K562 (cell line): ENCODE measurements around the gene ACSBG1. TPM values are rescaled to one million over a fixed set of nuclear protein-coding genes. Genes with fewer than 3 reads are reported as not detected.

Source experiments
- RAD51 ChIP-seq: fragments of 450-650 bp; IDR thresholded peaks from 2 replicates; pipeline ENCODE4 v1.7.1; 2016; ENCODE audit warnings: low read depth, mild to moderate bottlenecking, borderline replicate concordance
- SREBF2 ChIP-seq: sonication (generic); formaldehyde crosslinking; IDR thresholded peaks from 2 replicates; pipeline ENCODE4 v1.4.0; 2020; ENCODE audit warnings: mild to moderate bottlenecking, missing genetic modification reagents
- ZBTB7A ChIP-seq: IDR thresholded peaks from 2 replicates; pipeline ENCODE4 v1.6.1; 2011; ENCODE audit warnings: low read depth, mild to moderate bottlenecking, low read length, moderate library complexity, borderline replicate concordance; ENCODE audit not compliant: control insufficient read depth
- ZNF398 ChIP-seq: fragments of 250-450 bp; sonication (Bioruptor Pico); IDR thresholded peaks from 2 replicates; pipeline ENCODE4 v1.8.0; 2021; ENCODE audit warnings: moderate library complexity, mild to moderate bottlenecking, inconsistent platforms
- polyA plus RNA-seq, 8 experiments: library from polyadenylated mRNA; depleted of rRNA in 4 of 8; stranded (reverse) in 5 of 8; unstranded in 3 of 8; fragments of >200 nt; fragmentation: Nextera tagmentation in 2 of 8; fragmentation: Illumina TruSeq in 1 of 8; extraction: Ambion mirVana in 2 of 8; extraction: Trizol in 1 of 8; gene quantifications; 2 replicates each; pipeline versions ENCODE4 v1.2.1 to v1.2.3, GENCODE V29; 2011 to 2014; ENCODE audit warnings: inconsistent platforms in 1 of 8, missing spikeins in 1 of 8
- total RNA-seq, 7 experiments: library from RNA; depleted of rRNA in 6 of 7; stranded (reverse); fragments of >200 nt in 6 of 7; fragmentation: Illumina TruSeq in 2 of 7; extraction: Trizol in 2 of 7; gene quantifications; 2 replicates each; pipeline versions ENCODE4 v1.2.1 to v1.2.3, GENCODE V29; 2011 to 2021; ENCODE audit warnings: low replicate concordance in 1 of 7
- TF ChIP-seq, protein P1 (sequence below): sonication (generic); formaldehyde crosslinking; IDR thresholded peaks from 2 replicates; pipeline ENCODE4 v1.8.1; 2023; ENCODE audit warnings: mild to moderate bottlenecking, missing genetic modification reagents
- TF ChIP-seq, protein P2 (sequence below), 2 experiments: fragments of 450-650 bp in 1 of 2; sonication (generic) in 1 of 2; formaldehyde crosslinking in 1 of 2; IDR thresholded peaks; 2 replicates each; pipeline versions ENCODE4 v1.7.1 to v1.9.0; 2016 to 2022; ENCODE audit warnings: inconsistent platforms in 1 of 2, mild to moderate bottlenecking in 1 of 2, missing genetic modification reagents in 1 of 2

The ACSBG1 gene
- total and polyA plus RNA-seq, 9 of the 15 experiments (the other 6 are each of a cell fraction or from before 2014, with no cell fraction given) = 0.36 to 6.4 (median 2.5) TPM

DNA sequence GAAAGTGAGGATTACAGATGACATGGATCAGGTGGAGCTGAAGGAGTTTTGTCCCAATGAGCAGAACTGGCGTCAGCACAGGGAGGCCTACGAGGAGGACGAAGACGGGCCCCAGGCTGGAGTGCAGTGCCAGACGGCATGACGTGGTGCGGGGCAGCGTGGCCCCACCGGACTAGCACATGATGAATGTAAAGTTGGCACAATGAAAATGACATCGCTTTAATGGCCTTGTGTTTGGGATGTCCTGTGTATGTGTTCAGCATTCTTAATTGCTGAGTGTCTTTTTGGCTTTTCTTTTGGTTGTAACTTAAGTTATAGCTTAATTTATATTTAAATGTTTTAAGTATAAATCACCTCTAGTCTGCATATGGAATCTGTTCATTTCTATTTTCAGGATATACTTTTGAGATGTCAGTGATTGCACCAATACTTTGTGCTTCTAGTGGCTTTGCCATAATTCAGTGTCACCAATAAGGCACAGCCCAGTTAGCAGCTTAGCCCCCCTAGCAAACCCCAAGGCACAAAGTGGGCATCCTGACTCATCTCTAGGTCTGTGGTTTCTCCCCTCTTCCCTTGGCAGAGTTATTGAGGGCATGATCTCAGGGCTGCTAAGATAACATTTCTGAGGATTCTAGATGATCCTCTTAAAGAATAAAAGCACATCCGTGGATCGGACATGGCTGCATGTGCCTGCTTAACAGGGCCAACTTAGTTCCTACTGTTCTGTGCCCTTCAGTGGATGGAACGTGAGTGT, 46.1 kb upstream of the ACSBG1 start (continued):
- TF ChIP-seq RAD51 (no peak), ZBTB7A (no peak), ZNF398 (CRISPR knock-in tag) (no peak), SREBF2 (no peak)
- TF ChIP-seq, protein P1, sequence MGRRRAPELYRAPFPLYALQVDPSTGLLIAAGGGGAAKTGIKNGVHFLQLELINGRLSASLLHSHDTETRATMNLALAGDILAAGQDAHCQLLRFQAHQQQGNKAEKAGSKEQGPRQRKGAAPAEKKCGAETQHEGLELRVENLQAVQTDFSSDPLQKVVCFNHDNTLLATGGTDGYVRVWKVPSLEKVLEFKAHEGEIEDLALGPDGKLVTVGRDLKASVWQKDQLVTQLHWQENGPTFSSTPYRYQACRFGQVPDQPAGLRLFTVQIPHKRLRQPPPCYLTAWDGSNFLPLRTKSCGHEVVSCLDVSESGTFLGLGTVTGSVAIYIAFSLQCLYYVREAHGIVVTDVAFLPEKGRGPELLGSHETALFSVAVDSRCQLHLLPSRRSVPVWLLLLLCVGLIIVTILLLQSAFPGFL (CRISPR knock-in tag) = no peak
- TF ChIP-seq, protein P2, sequence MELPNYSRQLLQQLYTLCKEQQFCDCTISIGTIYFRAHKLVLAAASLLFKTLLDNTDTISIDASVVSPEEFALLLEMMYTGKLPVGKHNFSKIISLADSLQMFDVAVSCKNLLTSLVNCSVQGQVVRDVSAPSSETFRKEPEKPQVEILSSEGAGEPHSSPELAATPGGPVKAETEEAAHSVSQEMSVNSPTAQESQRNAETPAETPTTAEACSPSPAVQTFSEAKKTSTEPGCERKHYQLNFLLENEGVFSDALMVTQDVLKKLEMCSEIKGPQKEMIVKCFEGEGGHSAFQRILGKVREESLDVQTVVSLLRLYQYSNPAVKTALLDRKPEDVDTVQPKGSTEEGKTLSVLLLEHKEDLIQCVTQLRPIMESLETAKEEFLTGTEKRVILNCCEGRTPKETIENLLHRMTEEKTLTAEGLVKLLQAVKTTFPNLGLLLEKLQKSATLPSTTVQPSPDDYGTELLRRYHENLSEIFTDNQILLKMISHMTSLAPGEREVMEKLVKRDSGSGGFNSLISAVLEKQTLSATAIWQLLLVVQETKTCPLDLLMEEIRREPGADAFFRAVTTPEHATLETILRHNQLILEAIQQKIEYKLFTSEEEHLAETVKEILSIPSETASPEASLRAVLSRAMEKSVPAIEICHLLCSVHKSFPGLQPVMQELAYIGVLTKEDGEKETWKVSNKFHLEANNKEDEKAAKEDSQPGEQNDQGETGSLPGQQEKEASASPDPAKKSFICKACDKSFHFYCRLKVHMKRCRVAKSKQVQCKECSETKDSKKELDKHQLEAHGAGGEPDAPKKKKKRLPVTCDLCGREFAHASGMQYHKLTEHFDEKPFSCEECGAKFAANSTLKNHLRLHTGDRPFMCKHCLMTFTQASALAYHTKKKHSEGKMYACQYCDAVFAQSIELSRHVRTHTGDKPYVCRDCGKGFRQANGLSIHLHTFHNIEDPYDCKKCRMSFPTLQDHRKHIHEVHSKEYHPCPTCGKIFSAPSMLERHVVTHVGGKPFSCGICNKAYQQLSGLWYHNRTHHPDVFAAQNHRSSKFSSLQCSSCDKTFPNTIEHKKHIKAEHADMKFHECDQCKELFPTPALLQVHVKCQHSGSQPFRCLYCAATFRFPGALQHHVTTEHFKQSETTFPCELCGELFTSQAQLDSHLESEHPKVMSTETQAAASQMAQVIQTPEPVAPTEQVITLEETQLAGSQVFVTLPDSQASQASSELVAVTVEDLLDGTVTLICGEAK (IDR thresholded peaks at IDR 0.05) = no peak
- TF ChIP-seq, protein P2 (CRISPR knock-in tag; IDR thresholded peaks at IDR 0.05) = no peak
